WTC11 (cell line): ENCODE data around the gene C4BPA.

ENCODE experiments used
- ATF3 ChIP-seq: sonication (generic); formaldehyde crosslinking; conservative IDR thresholded peaks from 2 replicates; pipeline ENCODE4 v1.8.1; 2022; ENCODE audit warnings: mild to moderate bottlenecking, missing genetic modification reagents
- CBFB ChIP-seq: sonication (generic); formaldehyde crosslinking; IDR thresholded peaks from 2 replicates; pipeline ENCODE4 v1.8.1; 2022; ENCODE audit warnings: mild to moderate bottlenecking, low read depth, missing genetic modification reagents
- CREB1 ChIP-seq: sonication (generic); formaldehyde crosslinking; IDR thresholded peaks from 2 replicates; pipeline ENCODE4 v1.8.0; 2023; ENCODE audit warnings: mild to moderate bottlenecking, missing genetic modification reagents
- E2F1 ChIP-seq: sonication (generic); formaldehyde crosslinking; IDR thresholded peaks from 2 replicates; pipeline ENCODE4 v1.8.0; 2022; ENCODE audit warnings: mild to moderate bottlenecking, missing genetic modification reagents
- TEAD1 ChIP-seq: sonication (generic); formaldehyde crosslinking; IDR thresholded peaks from 2 replicates; pipeline ENCODE4 v1.8.0; 2022; ENCODE audit warnings: mild to moderate bottlenecking, missing genetic modification reagents
- TEAD4 ChIP-seq: sonication (generic); formaldehyde crosslinking; IDR thresholded peaks from 2 replicates; pipeline ENCODE4 v1.8.0; 2022; ENCODE audit warnings: mild to moderate bottlenecking, missing genetic modification reagents
- ZBTB21 ChIP-seq: sonication (generic); formaldehyde crosslinking; IDR thresholded peaks from 2 replicates; pipeline ENCODE4 v1.8.1; 2023; ENCODE audit warnings: mild to moderate bottlenecking, missing genetic modification reagents, borderline replicate concordance
- ZNF512 ChIP-seq: sonication (generic); formaldehyde crosslinking; IDR thresholded peaks from 2 replicates; pipeline ENCODE4 v1.8.1; 2022; ENCODE audit warnings: missing genetic modification reagents, borderline replicate concordance
- TF ChIP-seq, protein P1 (sequence below): fragments of 200-600 bp; IDR thresholded peaks from 2 replicates; pipeline ENCODE4 v1.8.0; 2022; ENCODE audit warnings: antibody characterized with exemption
- TF ChIP-seq, protein P2 (sequence below): sonication (generic); formaldehyde crosslinking; IDR thresholded peaks from 2 replicates; pipeline ENCODE4 v1.8.1; 2023; ENCODE audit warnings: mild to moderate bottlenecking, missing genetic modification reagents

DNA sequence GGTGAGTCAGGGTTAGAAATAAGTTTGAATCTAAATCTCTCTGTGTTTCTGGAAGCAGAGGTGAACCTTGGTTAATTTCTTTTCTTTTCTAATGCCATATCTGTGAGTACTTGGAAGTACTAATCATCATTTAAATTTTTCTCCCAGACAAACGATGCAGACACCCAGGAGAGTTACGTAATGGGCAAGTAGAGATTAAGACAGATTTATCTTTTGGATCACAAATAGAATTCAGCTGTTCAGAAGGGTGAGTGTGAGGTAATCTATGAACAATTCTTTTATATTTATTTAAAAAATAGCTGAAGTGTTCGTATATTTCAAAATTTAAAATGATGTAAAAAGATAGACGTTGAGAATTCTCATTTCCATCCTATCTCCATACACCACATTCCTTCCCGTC lies 11.2 kb downstream of the C4BPA start:
- TF ChIP-seq TEAD4 (CRISPR knock-in tag) (no peak), E2F1 (no peak), CREB1 (CRISPR knock-in tag) (no peak), ZNF512 (no peak), TEAD1 (no peak), ZBTB21 (CRISPR knock-in tag) (no peak), ATF3 (no peak), CBFB (no peak)
- TF ChIP-seq, protein P1, sequence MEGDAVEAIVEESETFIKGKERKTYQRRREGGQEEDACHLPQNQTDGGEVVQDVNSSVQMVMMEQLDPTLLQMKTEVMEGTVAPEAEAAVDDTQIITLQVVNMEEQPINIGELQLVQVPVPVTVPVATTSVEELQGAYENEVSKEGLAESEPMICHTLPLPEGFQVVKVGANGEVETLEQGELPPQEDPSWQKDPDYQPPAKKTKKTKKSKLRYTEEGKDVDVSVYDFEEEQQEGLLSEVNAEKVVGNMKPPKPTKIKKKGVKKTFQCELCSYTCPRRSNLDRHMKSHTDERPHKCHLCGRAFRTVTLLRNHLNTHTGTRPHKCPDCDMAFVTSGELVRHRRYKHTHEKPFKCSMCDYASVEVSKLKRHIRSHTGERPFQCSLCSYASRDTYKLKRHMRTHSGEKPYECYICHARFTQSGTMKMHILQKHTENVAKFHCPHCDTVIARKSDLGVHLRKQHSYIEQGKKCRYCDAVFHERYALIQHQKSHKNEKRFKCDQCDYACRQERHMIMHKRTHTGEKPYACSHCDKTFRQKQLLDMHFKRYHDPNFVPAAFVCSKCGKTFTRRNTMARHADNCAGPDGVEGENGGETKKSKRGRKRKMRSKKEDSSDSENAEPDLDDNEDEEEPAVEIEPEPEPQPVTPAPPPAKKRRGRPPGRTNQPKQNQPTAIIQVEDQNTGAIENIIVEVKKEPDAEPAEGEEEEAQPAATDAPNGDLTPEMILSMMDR: no peak
- TF ChIP-seq, protein P2, sequence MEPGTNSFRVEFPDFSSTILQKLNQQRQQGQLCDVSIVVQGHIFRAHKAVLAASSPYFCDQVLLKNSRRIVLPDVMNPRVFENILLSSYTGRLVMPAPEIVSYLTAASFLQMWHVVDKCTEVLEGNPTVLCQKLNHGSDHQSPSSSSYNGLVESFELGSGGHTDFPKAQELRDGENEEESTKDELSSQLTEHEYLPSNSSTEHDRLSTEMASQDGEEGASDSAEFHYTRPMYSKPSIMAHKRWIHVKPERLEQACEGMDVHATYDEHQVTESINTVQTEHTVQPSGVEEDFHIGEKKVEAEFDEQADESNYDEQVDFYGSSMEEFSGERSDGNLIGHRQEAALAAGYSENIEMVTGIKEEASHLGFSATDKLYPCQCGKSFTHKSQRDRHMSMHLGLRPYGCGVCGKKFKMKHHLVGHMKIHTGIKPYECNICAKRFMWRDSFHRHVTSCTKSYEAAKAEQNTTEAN (CRISPR knock-in tag): no peak
